GM18951 (cell line): ENCODE data around the gene NEDD9.

Experiments used
- POLR2A ChIP-seq: IDR thresholded peaks from 4 replicates; pipeline ENCODE4 v1.6.1; 2011; ENCODE audit warnings: mild to moderate bottlenecking; ENCODE audit not compliant: insufficient read length, insufficient read depth; ENCODE audit errors: extremely low read depth
- in situ Hi-C: fragments of 300-500 bp; cut with MboI; formaldehyde crosslinking; loops from one replicate; pipeline ENCODE4 v1.12.0; 2022; ENCODE audit warnings: low sequenced_read_pairs, mixed read lengths, inconsistent platforms; ENCODE audit not compliant: unreplicated experiment

Gene NEDD9

GRCh38 chr6:11224966-11225463, 7.5 kb downstream of the NEDD9 start:
- TF ChIP-seq POLR2A, result no peak
- in situ Hi-C loops, result no loop called here

- in situ Hi-C loops, result no loop called here
- TF ChIP-seq POLR2A, result no peak
Observed at GRCh38 chr6:11224252-11224965, 8.1 kb downstream of the NEDD9 start.

GRCh38 chr6:11223286-11223864, 9.1 kb downstream of the NEDD9 start:
- in situ Hi-C loops, result no loop called here
- no peak for TF ChIP-seq POLR2A

GRCh38 chr6:11222385-11223277, 9.8 kb downstream of the NEDD9 start:
- no peak for TF ChIP-seq POLR2A
- in situ Hi-C loops, result no loop called here

- TF ChIP-seq POLR2A, result no peak
- in situ Hi-C loops, result no loop called here
Observed at GRCh38 chr6:11221623-11222384, 10.7 kb downstream of the NEDD9 start.

- in situ Hi-C loops, result no loop called here
- no peak for TF ChIP-seq POLR2A
Observed at GRCh38 chr6:11219400-11219834, 13.1 kb downstream of the NEDD9 start.

GRCh38 chr6:11218538-11219399, 13.7 kb downstream of the NEDD9 start:
- in situ Hi-C loops, result no loop called here
- TF ChIP-seq POLR2A, result no peak

- TF ChIP-seq POLR2A, result no peak
- in situ Hi-C loops, result no loop called here
Observed at GRCh38 chr6:11218102-11218442, 14.4 kb downstream of the NEDD9 start.

- in situ Hi-C loops, result no loop called here
- no peak for TF ChIP-seq POLR2A
Observed at GRCh38 chr6:11217360-11218101, 14.9 kb downstream of the NEDD9 start.

- TF ChIP-seq POLR2A, result no peak
Observed at GRCh38 chr6:11215773-11216172, 16.7 kb downstream of the NEDD9 start.

GRCh38 chr6:11214901-11215300, 17.6 kb downstream of the NEDD9 start:
- in situ Hi-C loops, result no loop called here
- no peak for TF ChIP-seq POLR2A

More at GRCh38 chr6:11215773-11216172, 16.7 kb downstream of the NEDD9 start:
- in situ Hi-C loops, result no loop called here
